ENCODE results near the gene TNFRSF1B. TPM values are rescaled to one million over a fixed set of nuclear protein-coding genes. Genes with fewer than 3 reads are reported as not detected.

TNFRSF1B gene
- total and polyA plus RNA-seq, 9 of the 15 experiments (the other 6 are each of a cell fraction or from before 2014, with no cell fraction given): 8.8 to 91.3 (median 36.0) TPM

GRCh38 chr1:12206792-12207424 is 40.1 kb downstream of the TNFRSF1B start:
- no peak for ATAC-seq
- H3K4me1 ChIP-seq (replicated peaks in 1 of 2; ENCODE audit: control insufficient read depth in 2 of 2, insufficient read depth in 2 of 2, low read length in 2 of 2): peaks cover 15 to 30% of the 10 kb centered on the region in 2 experiments; a peak in 4 of 5 replicates
- WGBS (ENCODE audit: insufficient coverage, low coverage, missing lambda C conversion rate): 73% methylated on average over 17 of the region's 17 CpGs
- no peaks in the 10 kb centered on the region for H3K27me3 ChIP-seq (ENCODE audit: control insufficient read depth in 2 of 2, insufficient read depth in 2 of 2, low read length in 2 of 2)
- no peak for DNase-seq (ENCODE audit: extremely low read depth in 1 of 4, low spot score in 3 of 4)
- peaks cover 33% of the 10 kb centered on the region; the same call in 2 of the 3 replicates for H3K36me3 ChIP-seq (ENCODE audit: control insufficient read depth, insufficient read depth, low read length)
- 0 out of 2 replicates have a peak, but pooled peaks cover 3% of the 10 kb centered on the region for H4K20me1 ChIP-seq (replicated peaks; ENCODE audit: control insufficient read depth, insufficient read depth, low read length)
- H3K9ac ChIP-seq (ENCODE audit: insufficient read depth in 1 of 2, low read depth in 2 of 2, low read length in 2 of 2): no peak overlapping the region
- in situ Hi-C loops (cut with MboI) (no loop called here), intact Hi-C loops (cut with micrococcal nuclease) (loop anchor here (5.0 kb wide), 1 partner anchor 45 kb away; no protein-coding TSS in a partner anchor)
- H2AFZ ChIP-seq (ENCODE audit: low read depth, low read length): no peak overlapping the region
- H3K27ac ChIP-seq (ENCODE audit: extremely low read depth, low read depth, low read length): no peak overlapping the region
- ChIA-PET POLR2A (interaction anchor here (0.7 to 1.4 kb wide), 3 partner anchors 12 to 82 kb away, joined by 3 to 6 read pairs (median 3); no protein-coding TSS in a partner anchor), CTCF (ENCODE audit: low intra/inter-chr PET ratio) (interaction anchor here (7.6 kb wide), 1 partner anchor 82 kb away, joined by 195 read pairs; no protein-coding TSS in a partner anchor)
- TF ChIP-seq ELF1 (tag; IDR thresholded peaks at IDR 0.05) (no peak), ZNF740 (CRISPR knock-in tag; IDR thresholded peaks at IDR 0.05) (no peak), ZNF740 (tag; IDR thresholded peaks at IDR 0.05) (no peak), ATF2 (CRISPR knock-in tag; IDR thresholded peaks at IDR 0.05) (no peak), TRIM25 (IDR thresholded peaks at IDR 0.05; ENCODE audit: borderline replicate concordance) (no peak), YBX1 (IDR thresholded peaks at IDR 0.05) (no peak), ZNF277 (CRISPR knock-in tag; IDR thresholded peaks at IDR 0.05; ENCODE audit: borderline replicate concordance) (no peak), SAFB (IDR thresholded peaks at IDR 0.05; ENCODE audit: borderline replicate concordance, low read depth, low read length) (no peak)
- H3K4me2 ChIP-seq (ENCODE audit: insufficient read depth, low read length): no peak overlapping the region
- H3K4me3 ChIP-seq: no peak overlapping the region
- no peaks in the 10 kb centered on the region for H3K9me3 ChIP-seq (replicated peaks; ENCODE audit: control insufficient read depth, insufficient read depth, low read depth, low read length)
- H3K9me1 ChIP-seq (ENCODE audit: control insufficient read depth, insufficient read depth, low read length): no peaks in the 10 kb centered on the region
- no peak for FAIRE-seq
- no TSS peak for BruUV-seq (replicated peaks)
- H3K79me2 ChIP-seq (ENCODE audit: control insufficient read depth, insufficient read depth, low read length): no peaks in the 10 kb centered on the region
